ENCODE results near the gene IGFBP3. TPM values are rescaled to one million over a fixed set of nuclear protein-coding genes. Genes with fewer than 3 reads are reported as not detected.

The IGFBP3 gene
- total and polyA plus RNA-seq, 2 of the 13 experiments (the other 11 are each of a cell fraction or from before 2014, with no cell fraction given), result 57.5 TPM; not detected in 1

GRCh38 chr7:45893374-45893995 is 27.6 kb downstream of the IGFBP3 start (continued):
- TF ChIP-seq ZNF614 (CRISPR knock-in tag; IDR thresholded peaks at IDR 0.05; ENCODE audit: borderline replicate concordance), result no peak
- peak; percentile 83 for TF ChIP-seq SOX5 (CRISPR knock-in tag; IDR thresholded peaks at IDR 0.05; ENCODE audit: borderline replicate concordance)
- TF ChIP-seq ZBTB8A (CRISPR knock-in tag; IDR thresholded peaks at IDR 0.05; ENCODE audit: borderline replicate concordance, low read depth), result 0 out of 2 replicates have a peak, but pooled peaks have one; percentile 24
- no peak for TF ChIP-seq ZNF674 (CRISPR knock-in tag; IDR thresholded peaks at IDR 0.05; ENCODE audit: low read depth)
- TF ChIP-seq ZNF354B (CRISPR knock-in tag; IDR thresholded peaks at IDR 0.05), result no peak; the same call in 1 of the 2 replicates
- no peak for TF ChIP-seq PAWR (CRISPR knock-in tag; IDR thresholded peaks at IDR 0.05; ENCODE audit: borderline replicate concordance)
- peak; percentile 39; the same call in 1 of the 2 replicates for TF ChIP-seq CENPT (CRISPR knock-in tag; IDR thresholded peaks at IDR 0.05; ENCODE audit: low read depth)
- peak; percentile 24; the same call in 1 of the 2 replicates for TF ChIP-seq EEA1 (CRISPR knock-in tag; IDR thresholded peaks at IDR 0.05; ENCODE audit: borderline replicate concordance)
- TF ChIP-seq HNRNPK (IDR thresholded peaks at IDR 0.05; ENCODE audit: low read depth, low read length, poor library complexity, severe bottlenecking), result no peak
- no peak for TF ChIP-seq FOXJ3 (CRISPR knock-in tag; IDR thresholded peaks at IDR 0.05; ENCODE audit: borderline replicate concordance)
- no peak for TF ChIP-seq KLF6 (CRISPR knock-in tag; IDR thresholded peaks at IDR 0.05)
- TF ChIP-seq ZNF496 (CRISPR knock-in tag; IDR thresholded peaks at IDR 0.05; ENCODE audit: insufficient replicate concordance), result no peak
- TF ChIP-seq ZNF572 (CRISPR knock-in tag; IDR thresholded peaks at IDR 0.05), result no peak
- no peak; the same call in 1 of the 2 replicates for TF ChIP-seq TFDP2 (CRISPR knock-in tag; IDR thresholded peaks at IDR 0.05)
- 0 out of 2 replicates have a peak, but pooled peaks have one; percentile 22 for TF ChIP-seq E2F1 (CRISPR knock-in tag; IDR thresholded peaks at IDR 0.05)
- TF ChIP-seq TBP (CRISPR knock-in tag; IDR thresholded peaks at IDR 0.05), result peak; percentile 88; the same call in 1 of the 2 replicates
- no peak for TF ChIP-seq CCDC6 (CRISPR knock-in tag; IDR thresholded peaks at IDR 0.05)
- TF ChIP-seq, protein P1, sequence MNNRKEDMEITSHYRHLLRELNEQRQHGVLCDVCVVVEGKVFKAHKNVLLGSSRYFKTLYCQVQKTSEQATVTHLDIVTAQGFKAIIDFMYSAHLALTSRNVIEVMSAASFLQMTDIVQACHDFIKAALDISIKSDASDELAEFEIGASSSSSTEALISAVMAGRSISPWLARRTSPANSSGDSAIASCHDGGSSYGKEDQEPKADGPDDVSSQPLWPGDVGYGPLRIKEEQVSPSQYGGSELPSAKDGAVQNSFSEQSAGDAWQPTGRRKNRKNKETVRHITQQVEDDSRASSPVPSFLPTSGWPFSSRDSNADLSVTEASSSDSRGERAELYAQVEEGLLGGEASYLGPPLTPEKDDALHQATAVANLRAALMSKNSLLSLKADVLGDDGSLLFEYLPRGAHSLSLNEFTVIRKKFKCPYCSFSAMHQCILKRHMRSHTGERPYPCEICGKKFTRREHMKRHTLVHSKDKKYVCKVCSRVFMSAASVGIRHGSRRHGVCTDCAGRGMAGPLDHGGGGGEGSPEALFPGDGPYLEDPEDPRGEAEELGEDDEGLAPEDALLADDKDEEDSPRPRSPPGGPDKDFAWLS (CRISPR knock-in tag; IDR thresholded peaks at IDR 0.05; ENCODE audit: borderline replicate concordance), result no peak
- TF ChIP-seq CBFB (CRISPR knock-in tag; IDR thresholded peaks at IDR 0.05), result no peak
- TF ChIP-seq SMAD1 (CRISPR knock-in tag; IDR thresholded peaks at IDR 0.05; ENCODE audit: borderline replicate concordance, low read depth), result no peak; the same call in 1 of the 2 replicates
- TF ChIP-seq ZNF343 (CRISPR knock-in tag; IDR thresholded peaks at IDR 0.05), result peak; percentile 59; the same call in 1 of the 2 replicates
- no peak; a peak in 1 of 4 replicates for TF ChIP-seq EP300 (IDR thresholded peaks at IDR 0.05; ENCODE audit: low read depth in 2 of 2, low read length in 2 of 2)
- TF ChIP-seq EP300 (CRISPR knock-in tag; IDR thresholded peaks at IDR 0.05; ENCODE audit: borderline replicate concordance), result no peak
- peak; percentile 52 for TF ChIP-seq FOSL2 (CRISPR knock-in tag; IDR thresholded peaks at IDR 0.05)
- TF ChIP-seq EHMT2 (IDR thresholded peaks at IDR 0.05; ENCODE audit: borderline replicate concordance, low read depth, low read length), result no peak
- TF ChIP-seq ZNF660 (CRISPR knock-in tag; IDR thresholded peaks at IDR 0.05; ENCODE audit: borderline replicate concordance, low read depth), result no peak

Measured in HepG2 (cell line).